SU-DHL-6 (cell line): ENCODE measurements around the gene MAPK14.
A peak's percentile ranks its signal among the peaks of the same experiment; 100 is the strongest.

Experiments used
- H2AFZ ChIP-seq: fragments of 200-600 bp; sonication (generic); 2 replicates; pipeline ENCODE4 v1.6.1; 2014; ENCODE audit warnings: low read depth, mild to moderate bottlenecking, moderate library complexity, mixed read lengths, antibody characterized with exemption, low read length; ENCODE audit not compliant: severe bottlenecking
- H3F3A ChIP-seq: fragments of 200-600 bp; shearing (Covaris generic); 2 replicates; pipeline ENCODE4 v1.6.0; 2016; ENCODE audit warnings: antibody characterized with exemption, mild to moderate bottlenecking; ENCODE audit not compliant: insufficient read depth
- H3K27ac ChIP-seq: fragments of 200-600 bp; sonication (generic); 2 replicates; pipeline ENCODE4 v1.5.1; 2016; ENCODE audit warnings: low read depth, mild to moderate bottlenecking, low read length, moderate library complexity, mixed read lengths
- H3K27me3 ChIP-seq: fragments of 200-600 bp; sonication (generic), shearing (Covaris generic); 2 replicates; pipeline ENCODE4 v1.6.0; 2014; ENCODE audit warnings: mild to moderate bottlenecking, low read length
- H3K36me3 ChIP-seq: fragments of 200-600 bp; sonication (generic); 2 replicates; pipeline ENCODE4 v1.6.1; 2014; ENCODE audit warnings: mild to moderate bottlenecking, low read length, mixed read lengths
- H3K4me2 ChIP-seq: fragments of 300-600, 200-600 bp; shearing (Covaris generic), sonication (generic); 2 replicates; pipeline ENCODE4 v1.6.0; 2014; ENCODE audit warnings: low read length, low read depth, mild to moderate bottlenecking; ENCODE audit not compliant: poor library complexity, severe bottlenecking
- H3K4me3 ChIP-seq: fragments of 200-600 bp; sonication (generic); 2 replicates; pipeline ENCODE4 v1.5.1; 2014; ENCODE audit warnings: antibody characterized with exemption, low read length, mild to moderate bottlenecking, mixed read lengths; ENCODE audit not compliant: insufficient read depth, poor library complexity, severe bottlenecking
- H3K79me2 ChIP-seq: fragments of 200-600 bp; sonication (generic); 2 replicates; pipeline ENCODE4 v1.6.1; 2014; ENCODE audit warnings: mild to moderate bottlenecking, low read length, moderate library complexity; ENCODE audit not compliant: insufficient read depth
- H3K9ac ChIP-seq: fragments of 200-600 bp; sonication (generic); 2 replicates; pipeline ENCODE4 v1.7.0; 2014; ENCODE audit warnings: mild to moderate bottlenecking, low read length
- H3K9me2 ChIP-seq: fragments of 200-600 bp; sonication (generic); replicated peaks from 2 replicates; pipeline ENCODE4 v1.6.1; 2014; ENCODE audit warnings: low read length; ENCODE audit not compliant: insufficient read depth
- H3K9me3 ChIP-seq: fragments of 200-600 bp; sonication (generic); 2 replicates; pipeline ENCODE4 v1.6.1; 2014; ENCODE audit warnings: low read length, mixed read lengths; ENCODE audit not compliant: insufficient read depth
- H4K20me1 ChIP-seq: fragments of 200-600 bp; sonication (generic); 2 replicates; pipeline ENCODE4 v1.6.1; 2014; ENCODE audit warnings: low read depth, mild to moderate bottlenecking, antibody characterized with exemption, low read length, moderate library complexity, mixed read lengths
- CTCF ChIP-seq: fragments of 200-600 bp; sonication (generic); IDR thresholded peaks from one replicate; pipeline ENCODE4 v1.5.1; 2017; ENCODE audit warnings: antibody characterized with exemption, mild to moderate bottlenecking, low read length, moderate library complexity; ENCODE audit not compliant: insufficient read depth, poor library complexity, severe bottlenecking
- EZH2phosphoT487 ChIP-seq: fragments of 200-600 bp; sonication (generic), shearing (Covaris generic); conservative IDR thresholded peaks from 2 replicates; pipeline ENCODE4 v1.6.1; 2018; ENCODE audit warnings: mild to moderate bottlenecking, antibody characterized with exemption, low read length, moderate library complexity, mixed read lengths

Gene MAPK14

GRCh38 chr6:36033935-36034334 is 6.3 kb downstream of the MAPK14 start:
- H3K9me3 ChIP-seq: no peaks in the 10 kb centered on the region
- peak overlapping the region; percentile 1 for H3K4me2 ChIP-seq
- no peak overlapping the region for H3K4me3 ChIP-seq
- TF ChIP-seq CTCF: no peak
- TF ChIP-seq EZH2phosphoT487: no peak
- peaks cover 6% of the 10 kb centered on the region; the same call in 1 of the 2 replicates for H3K36me3 ChIP-seq
- H3F3A ChIP-seq: 0 out of 2 replicates have a peak, but pooled peaks cover 6% of the 10 kb centered on the region
- no peak overlapping the region for H2AFZ ChIP-seq
- no peaks in the 10 kb centered on the region for H3K9me2 ChIP-seq
- H3K27me3 ChIP-seq: no peaks in the 10 kb centered on the region
- H3K27ac ChIP-seq: no peak overlapping the region
- H3K9ac ChIP-seq: no peak overlapping the region
- peaks cover 61% of the 10 kb centered on the region for H4K20me1 ChIP-seq
- peaks cover 100% of the 10 kb centered on the region for H3K79me2 ChIP-seq

GRCh38 chr6:36034441-36034840 is 6.8 kb downstream of the MAPK14 start:
- H3K27ac ChIP-seq: no peak overlapping the region
- H3K4me3 ChIP-seq: no peak overlapping the region
- H2AFZ ChIP-seq: no peak overlapping the region
- H3K36me3 ChIP-seq: peaks cover 1% of the 10 kb centered on the region; the same call in 1 of the 2 replicates
- no peak overlapping the region for H3K4me2 ChIP-seq
- H3K27me3 ChIP-seq: no peaks in the 10 kb centered on the region
- H3K9me3 ChIP-seq: no peaks in the 10 kb centered on the region
- H3K9me2 ChIP-seq: no peaks in the 10 kb centered on the region
- no peak overlapping the region for H3K9ac ChIP-seq
- H4K20me1 ChIP-seq: peaks cover 61% of the 10 kb centered on the region
- H3K79me2 ChIP-seq: peaks cover 100% of the 10 kb centered on the region
- 0 out of 2 replicates have a peak, but pooled peaks cover 6% of the 10 kb centered on the region for H3F3A ChIP-seq
- TF ChIP-seq EZH2phosphoT487 (no peak), CTCF (no peak)

- Histone ChIP-seq H3K27ac (no peak overlapping the region), H3K4me2 (no peak overlapping the region), H3K36me3 (no peaks in the 10 kb centered on the region; the same call in 1 of the 2 replicates), H3K27me3 (no peaks in the 10 kb centered on the region), H3K79me2 (peaks cover 100% of the 10 kb centered on the region), H3K9me3 (no peaks in the 10 kb centered on the region), H3F3A (peaks cover 6% of the 10 kb centered on the region; the same call in 1 of the 2 replicates), H3K4me3 (no peak overlapping the region), H4K20me1 (peaks cover 60% of the 10 kb centered on the region), H3K9me2 (no peaks in the 10 kb centered on the region), H2AFZ (no peak overlapping the region), H3K9ac (no peak overlapping the region)
- TF ChIP-seq EZH2phosphoT487: no peak
- no peak for TF ChIP-seq CTCF
Measured at GRCh38 chr6:36035225-36035624, 7.6 kb downstream of the MAPK14 start.
